ENCODE data around the gene NEK5. TPM values are rescaled to one million over a fixed set of nuclear protein-coding genes. Genes with fewer than 3 reads are reported as not detected.

Gene NEK5
- total RNA-seq, 6 donors from 2014 or later: 0.23 to 30.2 (median 2.4) TPM

GRCh38 chr13:52158629-52159158 is 29.8 kb upstream of the NEK5 start:
- DNase-seq: peak in 1 of 2 donors; percentile 47
- H3K36me3 ChIP-seq: peaks cover 0 to 5% (median 0%) of the 10 kb centered on the region in 4 donors
- ATAC-seq (ENCODE audit: low FRiP score in 2 of 2): peak in 1 of 2 donors; percentile 86
- no peak for TF ChIP-seq POLR2AphosphoS5 (IDR thresholded peaks at IDR 0.05)
- TF ChIP-seq EP300 (IDR thresholded peaks at IDR 0.05): no peak
- no peak for TF ChIP-seq POLR2A (IDR thresholded peaks at IDR 0.05)
- TF ChIP-seq CTCF (IDR thresholded peaks at IDR 0.05): no peak
- 7 to 8% methylated on average over 17 of the region's 17 CpGs for WGBS, 2 donors
- no peaks in the 10 kb centered on the region for H3K27me3 ChIP-seq
- peak overlapping the region; percentile 85 to 96 (median 88) for H3K4me3 ChIP-seq
- peak overlapping the region; percentile 85 to 96 (median 91) for H3K27ac ChIP-seq
- peaks cover 15 to 40% (median 25%) of the 10 kb centered on the region in 4 donors for H3K4me1 ChIP-seq
- no peaks in the 10 kb centered on the region for H3K9me3 ChIP-seq

GRCh38 chr13:52156724-52157261 is 27.9 kb upstream of the NEK5 start:
- ATAC-seq (ENCODE audit: low FRiP score in 2 of 2): no peak
- Histone ChIP-seq H3K27ac (peak overlapping the region in 2 of 4 donors; percentile 30 to 44), H3K27me3 (no peaks in the 10 kb centered on the region), H3K9me3 (no peaks in the 10 kb centered on the region), H3K36me3 (peaks cover 0 to 11% (median 2%) of the 10 kb centered on the region in 4 donors), H3K4me3 (no peak overlapping the region), H3K4me1 (peaks cover 15 to 33% (median 21%) of the 10 kb centered on the region in 4 donors)
- DNase-seq: no peak
- WGBS, 2 donors: 24 to 57% methylated on average over 1 of the region's 1 CpG
- TF ChIP-seq POLR2A (IDR thresholded peaks at IDR 0.05) (no peak), POLR2AphosphoS5 (IDR thresholded peaks at IDR 0.05) (no peak), EP300 (IDR thresholded peaks at IDR 0.05) (no peak), CTCF (IDR thresholded peaks at IDR 0.05) (no peak)

GRCh38 chr13:52155177-52155576 is 26.3 kb upstream of the NEK5 start:
- Histone ChIP-seq H3K27ac (no peak overlapping the region), H3K9me3 (no peaks in the 10 kb centered on the region), H3K27me3 (no peaks in the 10 kb centered on the region), H3K4me1 (peaks cover 7 to 27% (median 12%) of the 10 kb centered on the region in 4 donors), H3K36me3 (peaks cover 0 to 27% (median 7%) of the 10 kb centered on the region in 4 donors), H3K4me3 (no peak overlapping the region)
- DNase-seq (no peak), ATAC-seq (ENCODE audit: low FRiP score in 2 of 2) (no peak)
- no peak for TF ChIP-seq CTCF (IDR thresholded peaks at IDR 0.05)
- no peak for TF ChIP-seq POLR2AphosphoS5 (IDR thresholded peaks at IDR 0.05)
- no peak for TF ChIP-seq POLR2A (IDR thresholded peaks at IDR 0.05)
- TF ChIP-seq EP300 (IDR thresholded peaks at IDR 0.05): no peak
- 93 to 97% methylated on average over 1 of the region's 1 CpG for WGBS, 2 donors

- Histone ChIP-seq H3K9me3 (no peaks in the 10 kb centered on the region), H3K36me3 (peaks cover 3 to 71% (median 14%) of the 10 kb centered on the region in 4 donors), H3K4me3 (no peak overlapping the region), H3K27ac (no peak overlapping the region), H3K4me1 (no peaks in the 10 kb centered on the region), H3K27me3 (no peaks in the 10 kb centered on the region)
- WGBS, 2 donors: 88 to 96% methylated on average over 1 of the region's 1 CpG
- no peak for ATAC-seq (ENCODE audit: low FRiP score in 2 of 2)
- no peak for DNase-seq
- TF ChIP-seq EP300 (IDR thresholded peaks at IDR 0.05) (no peak), POLR2AphosphoS5 (IDR thresholded peaks at IDR 0.05) (no peak), POLR2A (IDR thresholded peaks at IDR 0.05) (no peak), CTCF (IDR thresholded peaks at IDR 0.05) (no peak)
Measured at GRCh38 chr13:52147225-52147624, 18.4 kb upstream of the NEK5 start.

- Histone ChIP-seq H3K4me3 (no peak overlapping the region), H3K4me1 (no peaks in the 10 kb centered on the region), H3K9me3 (no peaks in the 10 kb centered on the region), H3K36me3 (peaks cover 3 to 63% (median 12%) of the 10 kb centered on the region in 4 donors), H3K27ac (no peak overlapping the region), H3K27me3 (no peaks in the 10 kb centered on the region)
- no peak for ATAC-seq (ENCODE audit: low FRiP score in 2 of 2)
- 38 to 56% methylated on average over 2 of the region's 2 CpGs for WGBS, 2 donors
- DNase-seq: no peak
- TF ChIP-seq CTCF (IDR thresholded peaks at IDR 0.05) (peak in 1 of 6 experiments; percentile 6), POLR2A (IDR thresholded peaks at IDR 0.05) (no peak), POLR2AphosphoS5 (IDR thresholded peaks at IDR 0.05) (no peak), EP300 (IDR thresholded peaks at IDR 0.05) (no peak)
Measured at GRCh38 chr13:52141299-52141698, 12.4 kb upstream of the NEK5 start.

Data from upper lobe of left lung (tissue), 6 donors.